Mucosa of gallbladder (tissue), 1 donor: ENCODE measurements around the gene CCDC28B. TPM values are rescaled to one million over a fixed set of nuclear protein-coding genes. Genes with fewer than 3 reads are reported as not detected.
A peak's percentile ranks its signal among the peaks of the same experiment; 100 is the strongest.

Experiments
- DNase-seq: peaks from one replicate; pipeline ENCODE4 v3.0.0-alpha.2; 2020; ENCODE audit warnings: low spot score
- total RNA-seq: library from RNA; stranded (reverse); gene quantifications from one replicate; pipeline ENCODE4 v1.2.1, GENCODE V29; 2021
- donor health status: DM: no; HTN: no; CAD: no.

The CCDC28B gene
- total RNA-seq, 1 donor from 2014 or later = 12.1 TPM

DNA sequence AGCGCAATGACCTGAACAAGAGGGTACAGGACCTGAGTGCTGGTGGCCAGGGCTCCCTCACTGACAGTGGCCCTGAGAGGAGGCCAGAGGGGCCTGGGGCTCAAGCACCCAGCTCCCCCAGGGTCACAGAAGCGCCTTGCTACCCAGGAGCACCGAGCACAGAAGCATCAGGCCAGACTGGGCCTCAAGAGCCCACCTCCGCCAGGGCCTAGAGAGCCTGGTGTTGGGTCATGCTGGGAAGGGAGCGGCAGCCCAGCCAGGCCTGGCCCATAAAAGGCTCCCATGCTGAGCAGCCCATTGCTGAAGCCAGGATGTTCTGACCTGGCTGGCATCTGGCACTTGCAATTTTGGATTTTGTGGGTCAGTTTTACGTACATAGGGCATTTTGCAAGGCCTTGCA lies 5.4 kb upstream of the CCDC28B start:
- DNase-seq = no peak

GRCh38 chr1:32195531-32195930 lies 4.9 kb upstream of the CCDC28B start:
- DNase-seq = no peak

DNA sequence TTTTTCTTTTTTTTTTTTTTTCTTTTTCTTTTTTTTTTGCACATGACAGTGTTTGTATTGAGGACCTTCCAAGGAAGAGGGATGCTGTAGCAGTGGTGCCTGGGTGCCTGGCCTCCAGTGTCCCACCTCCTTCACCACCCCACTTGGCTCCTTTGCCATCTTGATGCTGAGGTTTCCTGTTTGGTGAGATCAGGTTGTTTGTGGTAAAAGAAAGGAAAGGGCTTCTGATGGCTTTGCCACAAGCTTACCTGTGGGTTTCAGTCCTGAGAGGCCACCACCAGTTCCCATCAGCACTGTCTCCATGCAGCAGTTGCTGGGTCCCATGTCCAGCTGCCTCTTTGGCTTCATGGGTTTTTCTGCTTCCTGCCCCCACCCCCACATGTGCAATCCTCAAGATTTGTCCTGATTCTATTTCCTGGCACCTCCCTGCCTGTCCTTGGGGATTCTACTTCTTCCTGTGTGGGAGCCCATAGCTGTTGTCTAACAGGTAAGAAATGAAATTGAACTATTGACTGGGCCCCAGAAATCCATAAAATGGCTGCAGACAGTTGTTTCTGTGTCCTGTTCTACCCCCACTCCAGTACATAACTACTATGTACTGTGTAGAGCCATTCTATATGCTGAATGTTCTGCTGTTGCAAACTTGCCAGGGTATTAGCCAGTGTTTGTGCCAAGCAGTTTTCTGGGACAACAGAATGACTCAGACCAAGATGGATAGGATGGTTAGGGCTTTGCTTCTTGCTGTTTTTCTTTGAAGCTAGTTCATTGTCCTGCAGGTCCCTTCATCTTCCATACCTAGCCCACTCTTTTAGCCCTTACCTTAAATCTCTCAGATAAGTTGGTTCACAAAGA lies 4.2 kb upstream of the CCDC28B start:
- no peak for DNase-seq

DNA sequence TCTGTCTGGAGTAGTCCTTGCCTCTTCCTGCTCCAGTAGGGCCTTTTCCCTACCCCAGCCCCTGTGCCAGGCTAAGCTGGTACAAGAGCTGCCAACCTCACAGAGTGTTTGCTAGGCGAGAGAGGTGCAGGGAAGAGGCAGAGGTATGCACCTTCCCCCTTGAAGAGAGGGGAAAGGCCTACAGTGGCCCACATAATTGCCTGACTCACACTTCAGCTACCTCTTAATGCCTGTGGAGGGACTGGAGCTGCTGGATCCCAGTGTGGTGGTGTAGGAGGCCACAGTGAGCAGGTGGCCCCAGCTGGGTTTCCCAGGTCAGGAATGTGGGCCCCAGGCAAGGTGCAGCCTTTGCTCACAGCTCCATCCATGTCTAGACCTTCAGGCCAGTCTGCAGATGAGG lies 3.3 kb upstream of the CCDC28B start:
- no peak for DNase-seq

GRCh38 chr1:32197837-32198236 lies 2.6 kb upstream of the CCDC28B start:
- DNase-seq = no peak

GRCh38 chr1:32198237-32199042 lies 2.0 kb upstream of the CCDC28B start:
- no peak for DNase-seq

GRCh38 chr1:32199043-32199716 lies 1.2 kb upstream of the CCDC28B start:
- DNase-seq = no peak

DNA sequence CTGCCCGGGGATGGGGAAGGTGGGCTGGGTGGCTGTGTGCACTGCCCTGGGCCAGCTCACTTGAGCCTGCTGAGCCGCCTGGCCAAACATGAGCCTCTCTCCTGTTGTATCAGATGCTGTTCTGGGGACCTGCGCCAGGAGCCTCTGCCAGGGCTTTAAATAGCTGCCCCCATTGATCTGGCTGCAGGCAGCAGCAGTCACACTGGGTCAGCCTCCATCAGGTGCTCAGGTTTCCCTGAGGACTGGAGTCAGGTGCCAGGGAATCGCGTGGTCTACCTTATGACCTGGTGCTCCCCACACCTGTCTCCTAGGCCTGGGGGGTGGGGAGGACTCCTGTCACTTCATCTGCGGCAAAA lies 700 bp upstream of the CCDC28B start:
- peak; percentile 83 for DNase-seq

DNA sequence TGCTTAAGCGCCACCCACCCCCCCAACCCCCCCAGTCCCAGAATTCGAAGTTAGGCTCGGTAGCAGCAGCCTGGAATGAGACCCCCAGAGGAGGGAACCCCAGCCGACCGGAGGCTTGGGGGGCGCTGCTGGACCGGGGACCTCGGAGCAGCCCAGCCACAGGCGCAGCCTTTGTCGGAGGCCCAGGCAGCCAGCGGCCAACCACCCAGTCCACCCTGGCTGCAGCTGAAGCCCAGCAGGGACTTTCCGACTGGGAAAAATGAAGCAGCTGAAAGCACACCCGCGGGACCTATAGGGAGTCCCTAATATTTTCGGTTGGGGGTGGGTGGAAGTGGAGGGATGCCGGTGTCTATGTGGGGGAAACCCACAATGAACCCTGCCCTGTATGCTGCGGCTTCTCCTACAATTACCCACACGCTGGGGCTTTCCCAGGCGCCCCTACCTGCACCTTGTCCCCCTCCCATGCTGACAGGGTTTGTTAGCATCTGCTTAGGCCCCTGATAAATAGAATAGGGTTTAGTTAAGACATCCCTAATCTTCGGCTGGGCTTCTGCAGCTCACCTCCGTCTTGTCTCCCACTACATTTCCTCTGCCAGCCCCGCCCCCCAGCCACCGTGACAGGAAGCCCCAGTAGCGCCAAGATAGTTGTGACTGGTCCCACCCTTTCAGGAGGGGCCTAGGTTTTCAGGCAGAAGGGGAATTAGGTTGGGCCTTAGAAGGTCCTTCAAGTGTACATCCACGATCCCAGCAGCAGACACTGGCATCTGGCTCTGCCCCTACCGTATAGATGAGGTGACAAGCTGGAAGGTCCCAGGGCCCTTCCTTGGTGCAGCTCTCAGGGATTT lies 838 bp downstream of the CCDC28B start:
- peak; percentile 59 for DNase-seq

- DNase-seq = no peak
These were observed 4.6 kb downstream of the CCDC28B start for GRCh38 chr1:32204943-32205361.

DNA sequence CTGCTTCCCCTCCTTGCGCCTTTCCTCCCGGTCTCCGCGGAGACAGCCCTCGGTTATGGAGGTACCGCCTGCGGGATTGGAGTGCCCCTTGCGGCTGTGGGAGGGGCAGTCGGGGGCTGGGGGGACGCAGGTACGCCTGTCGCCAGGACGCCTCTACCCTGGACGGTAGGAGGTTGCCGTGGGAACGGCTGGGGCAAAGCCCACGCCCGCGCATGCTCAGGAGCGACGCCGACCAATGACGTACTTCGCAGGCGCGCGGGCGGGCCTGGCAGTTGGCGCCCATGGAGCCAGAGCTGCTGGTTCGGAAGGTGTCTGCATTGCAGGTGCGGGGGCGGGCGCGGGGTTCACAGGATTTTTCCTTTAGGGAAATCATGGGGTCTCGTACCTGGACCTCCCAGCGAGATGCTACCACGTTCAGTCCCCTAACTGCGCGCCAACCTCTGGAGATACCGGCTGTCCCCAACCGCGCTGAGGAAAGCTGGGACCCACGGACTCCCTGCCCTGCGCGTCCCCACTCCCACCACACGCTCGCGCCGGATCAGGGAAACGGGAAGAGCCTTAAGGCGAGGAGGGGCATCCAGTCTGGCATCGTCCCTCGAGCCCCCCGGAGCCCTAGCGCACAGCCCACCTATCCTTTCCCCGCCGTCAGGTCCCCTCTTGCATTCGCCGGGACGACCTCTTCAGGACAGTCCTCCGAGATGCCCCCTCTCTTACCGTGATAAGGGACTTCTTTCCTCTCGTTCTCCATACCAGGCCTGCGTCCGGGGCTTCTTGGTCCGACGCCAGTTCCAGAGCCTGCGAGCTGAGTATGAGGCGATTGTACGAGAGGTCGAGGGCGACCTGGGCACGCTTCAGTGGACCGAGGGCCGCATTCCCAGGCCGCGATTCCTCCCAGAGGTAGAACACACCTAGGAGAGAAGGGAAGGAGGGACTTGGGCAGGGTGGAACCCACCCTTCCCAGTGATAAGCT lies 5.3 kb downstream of the CCDC28B start, which contains the start of gene IQCC:
IQCC (plus strand) TSS at position 271 of the 970 bp plus-strand sequence; CDS start at position 282, 11 bp downstream.
- DNase-seq = peak; percentile 85

- no peak for DNase-seq
These were observed 8.1 kb downstream of the CCDC28B start for GRCh38 chr1:32208469-32208868.

- DNase-seq = peak; percentile 88
These were observed 8.5 kb downstream of the CCDC28B start, which contains the start of gene DCDC2B for GRCh38 chr1:32208891-32209328. TSS of gene DCDC2B (plus strand) at chr1:32209089. CDS start at chr1:32209094, 5 bp downstream.

- DNase-seq = peak; percentile 64
These were observed 15.5 kb downstream of the CCDC28B start for GRCh38 chr1:32215629-32216480.

DNA sequence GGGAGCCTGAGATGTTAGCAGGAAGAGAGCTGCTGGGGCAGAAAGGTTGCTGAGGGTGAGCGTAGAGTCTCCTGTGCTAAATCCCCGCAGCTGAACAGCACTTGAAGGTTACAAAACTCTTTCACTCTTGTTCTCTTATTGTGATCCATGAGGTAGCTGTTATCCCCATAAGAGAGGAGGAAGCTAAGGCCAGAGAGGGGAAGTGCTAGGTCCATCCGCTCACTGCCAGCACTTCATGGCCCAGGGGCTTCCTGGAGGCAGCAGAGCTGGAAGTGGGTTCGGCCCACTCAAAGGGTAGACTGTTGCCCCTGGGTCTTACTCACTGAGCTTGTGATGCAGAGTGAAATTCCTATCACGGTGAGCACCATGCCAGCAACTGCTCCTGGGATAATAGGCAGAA lies 16.2 kb downstream of the CCDC28B start:
- DNase-seq = no peak

DNA sequence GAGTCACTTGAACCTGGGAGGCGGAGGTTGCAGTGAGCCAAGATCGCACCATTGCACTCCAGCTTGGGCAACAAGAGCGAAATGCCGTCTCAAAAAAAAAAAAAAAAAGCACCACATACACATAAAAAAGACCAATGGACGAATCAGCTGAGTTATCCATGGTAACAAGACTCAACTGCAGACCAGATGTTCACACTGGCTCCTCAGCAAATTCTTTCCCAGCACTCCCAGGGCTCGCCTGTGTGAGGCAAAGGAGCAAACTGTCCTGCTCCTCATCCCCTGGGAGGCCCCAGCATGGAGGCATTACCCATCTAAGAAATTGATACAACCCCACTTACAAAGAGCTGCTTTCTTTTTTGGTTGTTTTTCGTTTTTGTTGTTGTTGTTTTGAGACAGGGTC lies 18.6 kb downstream of the CCDC28B start:
- DNase-seq = no peak

GRCh38 chr1:32220746-32221580 lies 20.6 kb downstream of the CCDC28B start:
- DNase-seq = no peak

DNA sequence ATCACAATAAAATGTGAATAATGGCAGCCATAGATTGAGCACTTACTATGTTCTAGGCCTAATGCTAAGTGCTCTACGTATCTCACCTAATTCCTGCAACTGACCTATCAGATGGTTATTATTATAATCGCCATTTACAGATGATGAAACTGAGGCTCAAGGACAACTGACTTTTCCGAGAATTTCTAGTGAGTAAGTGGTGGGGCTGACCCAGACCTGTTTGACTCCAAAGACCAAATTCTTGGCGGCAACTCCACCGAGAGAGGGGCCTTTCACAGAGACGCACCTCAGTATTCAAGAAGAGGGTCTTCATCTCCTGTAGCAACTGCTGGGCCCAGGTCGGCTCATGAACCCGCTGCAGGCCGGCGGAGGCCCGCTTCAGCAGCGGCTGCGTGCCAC lies 21.2 kb downstream of the CCDC28B start:
- DNase-seq = no peak
